HG02885 (cell line): ENCODE data around the gene LGI1.
A peak's percentile ranks its signal among the peaks of the same experiment; 100 is the strongest.

Experiments used
- ATAC-seq: cut with Tn5 transposase; IDR thresholded peaks from one replicate; pipeline ENCODE4 v1.9.1; 2021; ENCODE audit warnings: mild to moderate bottlenecking; ENCODE audit not compliant: unreplicated experiment, poor library complexity

LGI1 gene

GRCh38 chr10:93757801-93758507 lies at the start of gene LGI1:
Gene LGI1 (plus strand): TSS chr10:93757936. CDS start chr10:93758145, 209 bp downstream.
- no peak for ATAC-seq

- ATAC-seq = no peak
Measured at GRCh38 chr10:93710333-93710909, 47.3 kb upstream of the LGI1 start.

GRCh38 chr10:93711891-93712290 lies 45.8 kb upstream of the LGI1 start:
- no peak for ATAC-seq

GRCh38 chr10:93712593-93712992 lies 45.1 kb upstream of the LGI1 start:
- ATAC-seq = no peak

GRCh38 chr10:93715345-93715744 lies 42.4 kb upstream of the LGI1 start:
- peak; percentile 86 for ATAC-seq

GRCh38 chr10:93716766-93717165 lies 41.0 kb upstream of the LGI1 start:
- ATAC-seq = no peak

- ATAC-seq = peak; percentile 73
Measured at GRCh38 chr10:93718937-93719725, 38.6 kb upstream of the LGI1 start.

GRCh38 chr10:93719901-93720300 lies 37.8 kb upstream of the LGI1 start:
- ATAC-seq = no peak

- ATAC-seq = no peak
Measured at GRCh38 chr10:93722550-93722949, 35.2 kb upstream of the LGI1 start.

- ATAC-seq = no peak
Measured at GRCh38 chr10:93723153-93723552, 34.6 kb upstream of the LGI1 start.

GRCh38 chr10:93726024-93726423 lies 31.7 kb upstream of the LGI1 start:
- no peak for ATAC-seq

GRCh38 chr10:93741367-93741766 lies 16.4 kb upstream of the LGI1 start:
- no peak for ATAC-seq

- peak; percentile 91 for ATAC-seq
Measured at GRCh38 chr10:93742633-93743349, 14.9 kb upstream of the LGI1 start.

GRCh38 chr10:93745408-93746065 lies 12.2 kb upstream of the LGI1 start:
- no peak for ATAC-seq

GRCh38 chr10:93746844-93747284 lies 10.9 kb upstream of the LGI1 start:
- peak; percentile 41 for ATAC-seq

- ATAC-seq = no peak
Measured at GRCh38 chr10:93749218-93749799, 8.4 kb upstream of the LGI1 start.

GRCh38 chr10:93751124-93751523 lies 6.6 kb upstream of the LGI1 start:
- ATAC-seq = no peak

GRCh38 chr10:93751832-93752231 lies 5.9 kb upstream of the LGI1 start:
- ATAC-seq = no peak

GRCh38 chr10:93752761-93753160 lies 5.0 kb upstream of the LGI1 start:
- no peak for ATAC-seq
